ENCODE measurements around the gene OR7G2.

- TF ChIP-seq, protein P1, sequence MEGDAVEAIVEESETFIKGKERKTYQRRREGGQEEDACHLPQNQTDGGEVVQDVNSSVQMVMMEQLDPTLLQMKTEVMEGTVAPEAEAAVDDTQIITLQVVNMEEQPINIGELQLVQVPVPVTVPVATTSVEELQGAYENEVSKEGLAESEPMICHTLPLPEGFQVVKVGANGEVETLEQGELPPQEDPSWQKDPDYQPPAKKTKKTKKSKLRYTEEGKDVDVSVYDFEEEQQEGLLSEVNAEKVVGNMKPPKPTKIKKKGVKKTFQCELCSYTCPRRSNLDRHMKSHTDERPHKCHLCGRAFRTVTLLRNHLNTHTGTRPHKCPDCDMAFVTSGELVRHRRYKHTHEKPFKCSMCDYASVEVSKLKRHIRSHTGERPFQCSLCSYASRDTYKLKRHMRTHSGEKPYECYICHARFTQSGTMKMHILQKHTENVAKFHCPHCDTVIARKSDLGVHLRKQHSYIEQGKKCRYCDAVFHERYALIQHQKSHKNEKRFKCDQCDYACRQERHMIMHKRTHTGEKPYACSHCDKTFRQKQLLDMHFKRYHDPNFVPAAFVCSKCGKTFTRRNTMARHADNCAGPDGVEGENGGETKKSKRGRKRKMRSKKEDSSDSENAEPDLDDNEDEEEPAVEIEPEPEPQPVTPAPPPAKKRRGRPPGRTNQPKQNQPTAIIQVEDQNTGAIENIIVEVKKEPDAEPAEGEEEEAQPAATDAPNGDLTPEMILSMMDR (IDR thresholded peaks at IDR 0.05) = no peak
- no peak for TF ChIP-seq ZFX (IDR thresholded peaks at IDR 0.05; ENCODE audit: borderline replicate concordance)
Measured at GRCh38 chr19:9054765-9055164, 52.5 kb downstream of the OR7G2 start.
